Urinary bladder (tissue), 4 donors: Measurements from ENCODE around the gene HIF3A. TPM values are rescaled to one million over a fixed set of nuclear protein-coding genes. Genes with fewer than 3 reads are reported as not detected.

Experiments used
- DNase-seq: peaks from one replicate; pipeline ENCODE4 v3.0.0-alpha.2; 2015; ENCODE audit errors: extremely low spot score
- H3K27ac ChIP-seq: one replicate; pipeline ENCODE4 v1.5.1; 2013; ENCODE audit warnings: low read depth, mild to moderate bottlenecking, moderate library complexity
- H3K36me3 ChIP-seq: one replicate; pipeline ENCODE4 v1.6.1; 2013; ENCODE audit warnings: mild to moderate bottlenecking, moderate library complexity; ENCODE audit not compliant: insufficient read depth
- H3K4me1 ChIP-seq: one replicate; pipeline ENCODE4 v1.6.1; 2013; ENCODE audit warnings: mild to moderate bottlenecking, moderate library complexity; ENCODE audit not compliant: insufficient read depth
- H3K4me3 ChIP-seq: one replicate; pipeline ENCODE4 v1.5.1; 2013; ENCODE audit warnings: low read depth, low read length
- WGBS: extraction: QIAGEN DNeasy Blood & Tissue Kit; methylation state at CpG from one replicate; pipeline ENCODE4 v1.1.7; 2013; 5-methylcytosine and 5-hydroxymethylcytosine counted together
- polyA plus RNA-seq: library from polyadenylated mRNA; stranded (reverse); fragments of 200-250 nt; gene quantifications from one replicate; pipeline ENCODE4 v1.2.3, GENCODE V29; 2013
- total RNA-seq: library from RNA; depleted of rRNA; stranded (reverse); fragments of >200 nt; gene quantifications from one replicate; pipeline ENCODE4 v1.2.3, GENCODE V29; 2014
- donor health status: healthy with polysubstance abuse.
- donor health status: healthy.

HIF3A gene
- total and polyA plus RNA-seq, 2 donors = 41.0 to 186 TPM

DNA sequence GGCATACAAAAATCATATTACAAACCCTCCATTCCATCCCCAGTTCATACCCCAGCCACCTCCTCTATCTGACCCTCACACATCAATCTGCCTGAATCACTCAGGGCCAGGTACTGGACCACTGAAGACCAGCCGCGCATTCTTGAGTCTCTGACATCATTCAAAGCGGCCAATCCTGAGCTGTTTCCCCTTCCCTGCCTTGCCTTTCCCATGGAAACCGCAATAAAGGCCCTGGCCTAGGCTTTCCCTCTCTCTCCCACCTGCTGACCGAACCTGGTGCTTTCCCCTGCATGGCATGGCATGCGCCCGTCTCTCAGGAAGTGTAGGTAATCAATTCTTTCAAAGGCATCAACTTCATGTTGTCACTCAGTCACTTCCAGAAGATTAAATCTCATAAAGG is 17.7 kb upstream of the HIF3A start:
- no peak overlapping the region for H3K4me3 ChIP-seq
- WGBS = 86% methylated on average over 7 of the region's 7 CpGs
- no peak overlapping the region for H3K27ac ChIP-seq
- no peak for DNase-seq
- H3K36me3 ChIP-seq = no peaks in the 10 kb centered on the region
- no peaks in the 10 kb centered on the region for H3K4me1 ChIP-seq

GRCh38 chr19:46283771-46284170 is 13.1 kb upstream of the HIF3A start:
- H3K4me1 ChIP-seq = no peaks in the 10 kb centered on the region
- H3K4me3 ChIP-seq = no peak overlapping the region
- WGBS = 70% methylated on average over 4 of the region's 4 CpGs
- no peaks in the 10 kb centered on the region for H3K36me3 ChIP-seq
- no peak overlapping the region for H3K27ac ChIP-seq
- no peak for DNase-seq

DNA sequence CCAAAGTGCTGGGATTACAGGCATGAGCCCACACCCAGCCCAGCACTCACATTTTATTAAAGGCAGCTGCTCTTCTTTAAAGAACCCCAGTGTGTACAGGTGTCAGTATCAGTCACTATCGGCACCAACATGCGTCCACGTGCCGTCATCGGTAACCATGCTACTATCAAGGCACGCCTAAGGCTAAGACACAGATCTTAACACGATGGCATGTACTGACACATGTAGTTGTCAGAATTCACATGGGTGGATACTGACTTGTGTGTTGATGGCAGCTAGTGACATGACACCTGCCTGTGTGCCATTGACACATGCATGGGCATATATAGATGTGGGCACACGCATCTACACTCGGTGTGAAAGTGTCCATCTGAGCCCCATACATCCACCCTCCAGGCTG is 12.2 kb upstream of the HIF3A start:
- Histone ChIP-seq H3K4me1 (no peaks in the 10 kb centered on the region), H3K27ac (no peak overlapping the region), H3K36me3 (no peaks in the 10 kb centered on the region), H3K4me3 (no peak overlapping the region)
- WGBS = 67% methylated on average over 9 of the region's 9 CpGs
- no peak for DNase-seq

DNA sequence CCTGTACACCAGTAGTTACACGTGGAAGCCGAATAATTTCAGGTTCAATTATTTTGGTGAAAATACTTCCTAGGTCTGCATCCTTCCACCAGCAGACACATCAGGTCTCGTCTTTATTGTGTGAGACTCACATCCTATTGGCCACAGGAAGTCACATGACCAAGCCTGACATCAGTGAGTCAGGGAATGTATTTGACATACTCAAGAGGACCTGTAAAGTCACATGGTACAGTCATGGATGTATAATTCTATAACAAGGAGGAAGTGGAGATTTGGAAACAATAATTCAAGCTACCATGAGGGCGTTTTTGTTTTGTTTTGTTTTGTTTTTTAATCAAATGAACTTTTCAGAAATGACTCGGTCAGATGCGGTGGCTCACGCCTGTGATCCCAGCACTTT is 9.3 kb upstream of the HIF3A start:
- H3K27ac ChIP-seq = no peak overlapping the region
- WGBS = 62% methylated on average over 7 of the region's 7 CpGs

DNA sequence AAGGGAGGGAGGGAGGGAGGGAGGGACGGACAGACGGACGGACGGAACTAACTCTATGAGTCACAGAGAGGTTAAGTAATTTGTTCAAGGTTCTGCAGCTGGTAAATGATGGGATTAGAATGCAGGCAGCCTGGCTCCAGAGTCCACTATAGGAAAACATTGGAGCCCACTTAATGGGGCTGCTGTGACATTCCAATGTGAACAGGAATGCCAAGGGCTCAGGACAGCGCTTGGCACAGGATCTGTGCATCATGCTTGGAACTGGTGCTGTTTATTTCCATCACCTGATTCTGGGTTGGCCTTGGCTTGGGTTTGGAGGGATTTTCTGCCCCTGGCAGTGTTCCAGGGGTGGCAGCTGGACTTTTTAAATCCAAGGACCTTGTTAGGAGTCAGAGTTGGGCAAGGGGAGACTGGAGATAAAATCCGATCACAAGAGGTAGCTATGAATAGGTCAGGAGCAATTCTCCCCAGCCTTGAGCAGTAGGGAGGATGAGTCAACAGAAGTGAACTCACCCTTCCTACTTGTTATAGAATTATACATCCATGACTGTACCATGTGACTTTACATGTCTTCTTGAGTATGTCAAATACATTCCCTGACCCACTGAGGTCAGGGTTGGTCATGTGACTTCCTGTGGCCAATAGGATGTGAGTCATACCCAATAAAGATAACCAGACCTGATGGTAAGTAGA is 7.8 kb upstream of the HIF3A start:
- no peaks in the 10 kb centered on the region for H3K36me3 ChIP-seq
- WGBS = 43% methylated on average over 6 of the region's 6 CpGs
- H3K27ac ChIP-seq = peak overlapping the region; percentile 72
- no peak for DNase-seq
- H3K4me3 ChIP-seq = no peak overlapping the region
- H3K4me1 ChIP-seq = no peaks in the 10 kb centered on the region

More for the DNA sequence above, 9.3 kb upstream of the HIF3A start:
- no peaks in the 10 kb centered on the region for H3K4me1 ChIP-seq
- no peak overlapping the region for H3K4me3 ChIP-seq
- DNase-seq = no peak
- no peaks in the 10 kb centered on the region for H3K36me3 ChIP-seq

GRCh38 chr19:46289724-46290619 is 6.9 kb upstream of the HIF3A start:
- DNase-seq = no peak
- Histone ChIP-seq H3K4me1 (no peaks in the 10 kb centered on the region), H3K36me3 (no peaks in the 10 kb centered on the region), H3K27ac (no peak overlapping the region), H3K4me3 (no peak overlapping the region)
- 65% methylated on average over 4 of the region's 4 CpGs for WGBS

DNA sequence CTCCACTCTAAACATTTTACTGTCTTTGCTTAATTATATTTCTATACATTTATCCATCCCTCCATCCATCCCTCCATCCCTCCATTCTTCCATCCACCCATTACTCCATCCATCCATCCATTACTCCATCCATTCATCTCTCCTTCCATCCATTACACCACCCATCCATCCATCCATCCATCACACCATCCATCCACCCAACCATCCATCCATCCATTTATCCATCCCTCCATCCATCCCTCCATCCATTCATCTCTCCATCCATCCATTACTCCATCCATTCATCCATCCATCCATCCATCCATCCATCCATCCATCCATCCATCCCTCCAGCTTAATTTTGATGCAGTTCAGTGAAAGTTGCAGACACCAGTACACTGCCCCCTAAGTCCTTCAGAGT is 5.0 kb upstream of the HIF3A start:
- H3K4me3 ChIP-seq = no peak overlapping the region
- DNase-seq = no peak
- H3K4me1 ChIP-seq = no peaks in the 10 kb centered on the region
- H3K27ac ChIP-seq = no peak overlapping the region
- no peaks in the 10 kb centered on the region for H3K36me3 ChIP-seq

DNA sequence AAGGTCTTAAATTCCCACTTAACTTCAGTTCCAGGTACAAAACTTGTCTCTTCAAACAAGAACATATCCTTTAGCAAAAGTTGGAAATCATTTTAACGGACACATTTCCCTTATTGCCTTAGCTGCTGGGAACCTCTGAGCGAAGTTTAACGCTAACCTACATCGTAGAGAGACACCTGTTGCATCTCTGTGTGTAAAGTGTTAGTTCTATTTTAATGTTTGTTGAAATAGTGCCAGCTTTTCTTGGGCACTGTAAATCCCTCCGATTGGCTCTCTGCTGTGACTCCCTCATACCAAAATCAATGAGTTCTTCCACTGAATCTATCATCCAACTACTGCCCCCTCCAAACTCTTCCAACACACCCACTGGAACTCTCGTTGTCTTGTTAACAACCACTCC is 2.3 kb upstream of the HIF3A start:
- Histone ChIP-seq H3K27ac (no peak overlapping the region), H3K4me3 (no peak overlapping the region), H3K4me1 (no peaks in the 10 kb centered on the region), H3K36me3 (no peaks in the 10 kb centered on the region)
- 74% methylated on average over 6 of the region's 6 CpGs for WGBS
- no peak for DNase-seq

- no peak for DNase-seq
- Histone ChIP-seq H3K4me3 (no peak overlapping the region), H3K27ac (no peak overlapping the region), H3K4me1 (no peaks in the 10 kb centered on the region), H3K36me3 (no peaks in the 10 kb centered on the region)
- 76% methylated on average over 5 of the region's 5 CpGs for WGBS
Measured at GRCh38 chr19:46295401-46296201, 1.2 kb upstream of the HIF3A start.

- Histone ChIP-seq H3K27ac (no peak overlapping the region), H3K36me3 (no peaks in the 10 kb centered on the region), H3K4me1 (no peaks in the 10 kb centered on the region), H3K4me3 (no peak overlapping the region)
- 48% methylated on average over 3 of the region's 3 CpGs for WGBS
- DNase-seq = no peak
Measured at GRCh38 chr19:46296202-46296480, 701 bp upstream of the HIF3A start.

DNA sequence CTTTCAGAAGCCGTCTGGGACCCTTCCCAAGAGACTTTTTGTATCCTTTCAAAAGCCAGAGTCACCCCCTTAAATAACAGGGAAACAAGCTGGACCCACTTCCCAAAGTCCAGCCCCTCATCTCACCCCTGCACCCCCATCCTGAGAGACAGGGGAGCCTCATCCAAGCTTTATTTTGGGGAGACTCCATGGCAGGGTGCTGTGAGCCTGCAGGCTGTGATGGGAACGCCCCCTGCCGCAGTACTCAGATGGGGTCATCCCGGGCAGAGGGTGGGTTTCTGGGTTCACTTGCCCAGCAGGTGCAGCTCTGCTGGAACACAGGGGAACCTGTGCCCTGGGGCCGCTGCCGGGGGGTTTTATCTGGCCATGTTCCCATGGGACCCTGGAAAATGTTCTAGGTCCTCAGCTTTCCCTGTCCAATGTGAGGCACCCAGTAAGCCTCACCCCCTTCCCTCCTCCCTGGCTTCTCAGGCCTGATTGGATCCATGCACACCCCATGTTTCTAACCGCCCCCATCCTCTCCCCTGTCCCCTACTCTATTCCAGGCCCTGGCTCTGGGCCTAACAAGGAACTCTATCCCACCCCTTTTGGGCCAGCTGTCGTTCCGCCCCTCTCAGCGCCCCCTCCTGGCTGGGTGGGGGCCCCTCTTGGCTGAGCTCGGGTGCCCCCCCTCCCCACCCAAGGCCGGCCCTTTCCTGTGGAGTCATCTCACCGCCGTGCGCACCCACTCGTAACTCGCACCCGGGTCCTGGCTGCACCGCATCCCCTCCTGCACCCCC is 1.0 kb downstream of the HIF3A start:
- H3K36me3 ChIP-seq = no peaks in the 10 kb centered on the region
- H3K4me1 ChIP-seq = no peaks in the 10 kb centered on the region
- H3K27ac ChIP-seq = peak overlapping the region; percentile 76
- peak; percentile 77 for DNase-seq
- WGBS = 12% methylated on average over 19 of the region's 19 CpGs
- H3K4me3 ChIP-seq = peak overlapping the region; percentile 54

DNA sequence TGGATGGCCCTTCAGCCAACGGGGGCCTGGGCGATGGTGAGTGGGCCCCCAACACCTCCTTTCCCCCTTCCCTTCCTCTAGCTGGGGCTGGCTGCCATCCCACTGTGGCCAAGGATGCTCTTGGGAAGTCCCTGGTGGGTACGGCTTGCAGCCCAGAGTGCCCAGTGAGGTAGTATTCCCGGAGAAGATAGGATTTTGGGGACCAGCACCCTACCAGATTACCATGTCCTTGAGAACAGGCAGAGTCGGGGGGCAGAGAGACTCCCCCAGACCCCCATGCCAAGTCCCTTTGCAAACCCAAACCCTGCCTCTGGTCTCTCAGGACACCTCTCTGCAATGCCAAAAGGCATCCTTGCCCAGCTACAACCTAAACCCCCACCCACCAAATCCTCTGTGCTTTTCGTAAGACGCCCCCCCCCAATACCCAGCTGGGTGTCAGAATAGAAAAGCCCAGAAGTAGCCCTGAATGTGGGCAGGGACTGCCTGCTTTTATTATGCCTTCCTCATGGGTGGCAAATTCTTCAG is 1.7 kb downstream of the HIF3A start:
- peak overlapping the region; percentile 54 for H3K4me3 ChIP-seq
- DNase-seq = no peak
- H3K4me1 ChIP-seq = no peaks in the 10 kb centered on the region
- WGBS = 7% methylated on average over 7 of the region's 7 CpGs
- no peaks in the 10 kb centered on the region for H3K36me3 ChIP-seq
- peak overlapping the region; percentile 76 for H3K27ac ChIP-seq

GRCh38 chr19:46299004-46299509 is 2.2 kb downstream of the HIF3A start:
- no peaks in the 10 kb centered on the region for H3K4me1 ChIP-seq
- H3K36me3 ChIP-seq = peaks cover 2% of the 10 kb centered on the region
- WGBS = 7% methylated on average over 11 of the region's 11 CpGs
- peak; percentile 94 for DNase-seq
- H3K27ac ChIP-seq = peak overlapping the region; percentile 76
- H3K4me3 ChIP-seq = peak overlapping the region; percentile 54
